WERI-Rb-1 (cell line): ENCODE data around the gene NEK11.
A peak's percentile ranks its signal among the peaks of the same experiment; 100 is the strongest.

ENCODE experiments used
- DNase-seq: peaks from one replicate; pipeline ENCODE4 v3.0.0-alpha.2; 2020
- H3K27ac ChIP-seq: fragments of 250-450 bp; sonication (Bioruptor Pico); 2 replicates; pipeline ENCODE4 v1.5.1; 2020; ENCODE audit warnings: mild to moderate bottlenecking, moderate library complexity
- H3K27me3 ChIP-seq: fragments of 250-450 bp; sonication (Bioruptor Pico); 2 replicates; pipeline ENCODE4 v1.5.1; 2021; ENCODE audit warnings: mild to moderate bottlenecking, low read depth, moderate library complexity; ENCODE audit not compliant: insufficient read depth, severe bottlenecking
- H3K36me3 ChIP-seq: fragments of 250-450 bp; sonication (Bioruptor Pico); 2 replicates; pipeline ENCODE4 v1.5.1; 2020; ENCODE audit warnings: mild to moderate bottlenecking, moderate library complexity
- H3K4me3 ChIP-seq: 2 replicates; pipeline ENCODE4 v1.5.1; 2011; ENCODE audit warnings: low read depth, mild to moderate bottlenecking, control low read depth, low read length
- H3K9me3 ChIP-seq: fragments of 250-450 bp; sonication (Bioruptor Pico); 2 replicates; pipeline ENCODE4 v1.5.1; 2021; ENCODE audit warnings: mild to moderate bottlenecking, moderate library complexity; ENCODE audit not compliant: severe bottlenecking
- TF ChIP-seq, protein P1 (sequence below): IDR thresholded peaks from 2 replicates; pipeline ENCODE4 v1.5.1; 2011; ENCODE audit warnings: low read depth, mild to moderate bottlenecking, control low read depth, inconsistent platforms, low read length

Gene NEK11

GRCh38 chr3:131232711-131233267, 206.1 kb downstream of the NEK11 start:
- TF ChIP-seq, protein P1, sequence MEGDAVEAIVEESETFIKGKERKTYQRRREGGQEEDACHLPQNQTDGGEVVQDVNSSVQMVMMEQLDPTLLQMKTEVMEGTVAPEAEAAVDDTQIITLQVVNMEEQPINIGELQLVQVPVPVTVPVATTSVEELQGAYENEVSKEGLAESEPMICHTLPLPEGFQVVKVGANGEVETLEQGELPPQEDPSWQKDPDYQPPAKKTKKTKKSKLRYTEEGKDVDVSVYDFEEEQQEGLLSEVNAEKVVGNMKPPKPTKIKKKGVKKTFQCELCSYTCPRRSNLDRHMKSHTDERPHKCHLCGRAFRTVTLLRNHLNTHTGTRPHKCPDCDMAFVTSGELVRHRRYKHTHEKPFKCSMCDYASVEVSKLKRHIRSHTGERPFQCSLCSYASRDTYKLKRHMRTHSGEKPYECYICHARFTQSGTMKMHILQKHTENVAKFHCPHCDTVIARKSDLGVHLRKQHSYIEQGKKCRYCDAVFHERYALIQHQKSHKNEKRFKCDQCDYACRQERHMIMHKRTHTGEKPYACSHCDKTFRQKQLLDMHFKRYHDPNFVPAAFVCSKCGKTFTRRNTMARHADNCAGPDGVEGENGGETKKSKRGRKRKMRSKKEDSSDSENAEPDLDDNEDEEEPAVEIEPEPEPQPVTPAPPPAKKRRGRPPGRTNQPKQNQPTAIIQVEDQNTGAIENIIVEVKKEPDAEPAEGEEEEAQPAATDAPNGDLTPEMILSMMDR: no peak
- no peaks in the 10 kb centered on the region for H3K9me3 ChIP-seq

DNA sequence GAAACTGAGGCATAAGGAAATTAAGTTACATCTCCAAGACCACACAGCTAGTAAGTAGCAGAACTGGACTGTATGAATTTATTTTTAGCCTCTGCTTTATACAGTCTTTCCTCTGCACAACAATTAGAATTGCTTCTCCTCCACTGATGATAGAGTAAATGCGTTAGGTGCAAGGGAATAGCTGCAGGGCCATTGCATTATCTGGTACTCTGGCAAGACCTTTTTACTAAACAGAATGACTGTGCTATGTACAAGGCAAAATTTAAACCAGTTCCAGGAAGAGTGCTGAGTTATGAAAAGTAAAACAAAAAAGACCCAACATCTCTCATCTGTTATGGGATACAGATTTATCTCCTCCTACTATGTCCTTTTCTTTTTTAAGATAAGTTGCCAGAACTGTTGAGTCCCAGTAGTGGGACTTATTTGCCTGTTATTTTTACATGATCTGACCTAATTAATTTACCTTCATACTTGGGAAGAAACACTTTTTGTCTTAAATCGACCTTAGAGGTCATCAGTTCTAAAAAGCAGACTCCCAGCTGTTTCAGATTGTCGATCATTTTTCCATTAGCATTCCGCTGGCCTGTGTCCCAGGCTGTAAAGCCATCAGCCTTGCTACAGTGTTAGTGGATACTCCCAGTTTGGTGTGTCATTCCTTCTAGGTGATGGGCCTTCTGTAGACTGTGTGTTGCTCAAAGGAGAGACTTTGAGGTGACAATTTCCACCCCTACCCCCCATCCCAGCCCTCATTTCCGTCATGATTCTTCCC, 207.4 kb downstream of the NEK11 start:
- Histone ChIP-seq H3K27ac (no peak overlapping the region), H3K36me3 (no peaks in the 10 kb centered on the region)
- TF ChIP-seq, protein P1: no peak

More at GRCh38 chr3:131232711-131233267, 206.1 kb downstream of the NEK11 start:
- Histone ChIP-seq H3K36me3 (no peaks in the 10 kb centered on the region), H3K27ac (no peak overlapping the region), H3K4me3 (no peak overlapping the region), H3K27me3 (no peaks in the 10 kb centered on the region)
- DNase-seq: no peak

GRCh38 chr3:131236421-131236820, 209.7 kb downstream of the NEK11 start:
- TF ChIP-seq, protein P1: no peak
- no peak for DNase-seq
- no peaks in the 10 kb centered on the region for H3K27me3 ChIP-seq
- no peak overlapping the region for H3K27ac ChIP-seq
- H3K4me3 ChIP-seq: no peak overlapping the region
- H3K9me3 ChIP-seq: no peaks in the 10 kb centered on the region
- H3K36me3 ChIP-seq: no peaks in the 10 kb centered on the region

More for the DNA sequence above, 207.4 kb downstream of the NEK11 start:
- Histone ChIP-seq H3K4me3 (no peak overlapping the region), H3K27me3 (no peaks in the 10 kb centered on the region), H3K9me3 (no peaks in the 10 kb centered on the region)
- DNase-seq: no peak

DNA sequence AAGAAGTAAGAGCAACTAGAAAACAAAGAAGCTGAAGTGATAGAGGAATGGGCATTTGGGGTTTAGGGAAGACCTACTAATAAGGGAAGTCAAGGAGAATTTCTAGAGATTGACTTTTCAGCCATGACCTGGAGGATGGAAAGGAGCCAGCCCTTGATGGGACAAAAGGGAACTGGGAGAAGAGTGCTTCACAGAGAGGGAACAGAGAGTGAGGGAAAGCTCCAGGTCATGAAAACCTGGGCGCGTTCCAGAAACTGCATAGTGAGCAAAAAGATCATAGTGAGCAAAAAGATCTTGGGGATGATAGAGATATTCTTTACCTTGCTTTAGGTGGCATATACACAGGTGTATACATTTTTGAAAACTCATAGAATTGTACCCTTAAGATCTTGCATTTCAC, 211.8 kb downstream of the NEK11 start:
- Histone ChIP-seq H3K4me3 (no peak overlapping the region), H3K27me3 (no peaks in the 10 kb centered on the region), H3K9me3 (no peaks in the 10 kb centered on the region), H3K36me3 (no peaks in the 10 kb centered on the region), H3K27ac (no peak overlapping the region)
- TF ChIP-seq, protein P1: no peak
- no peak for DNase-seq

DNA sequence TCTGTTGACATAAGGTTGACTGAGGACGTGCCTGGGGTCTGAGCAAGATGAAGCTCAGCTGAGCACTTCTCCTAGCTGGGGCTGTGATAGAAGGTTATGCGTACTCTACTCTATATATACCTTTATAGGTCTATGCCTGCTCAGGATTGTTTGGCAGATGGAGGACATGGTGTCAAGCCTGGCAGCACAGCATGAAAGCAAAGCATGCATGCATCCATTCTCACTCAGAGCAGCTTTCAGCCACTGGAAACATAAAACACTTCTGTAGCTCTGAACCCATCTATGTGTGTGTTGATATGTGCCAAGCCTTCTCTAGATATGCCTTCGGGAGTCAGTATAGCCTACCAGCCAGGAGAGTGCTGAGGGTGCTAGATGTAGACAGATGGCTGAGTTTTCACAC, 212.6 kb downstream of the NEK11 start:
- TF ChIP-seq, protein P1: no peak
- no peaks in the 10 kb centered on the region for H3K27me3 ChIP-seq
- no peak overlapping the region for H3K4me3 ChIP-seq

More for the DNA sequence above, 212.6 kb downstream of the NEK11 start:
- H3K27ac ChIP-seq: peak overlapping the region; percentile 38
- no peaks in the 10 kb centered on the region for H3K9me3 ChIP-seq
- H3K36me3 ChIP-seq: no peaks in the 10 kb centered on the region
- peak; percentile 10 for DNase-seq
